ENCODE data around the gene RUNX3. TPM values are rescaled to one million over a fixed set of nuclear protein-coding genes. Genes with fewer than 3 reads are reported as not detected.

Gene RUNX3
- total and polyA plus RNA-seq, 9 donors, result 0.23 to 1.9 (median 0.83) TPM

DNA sequence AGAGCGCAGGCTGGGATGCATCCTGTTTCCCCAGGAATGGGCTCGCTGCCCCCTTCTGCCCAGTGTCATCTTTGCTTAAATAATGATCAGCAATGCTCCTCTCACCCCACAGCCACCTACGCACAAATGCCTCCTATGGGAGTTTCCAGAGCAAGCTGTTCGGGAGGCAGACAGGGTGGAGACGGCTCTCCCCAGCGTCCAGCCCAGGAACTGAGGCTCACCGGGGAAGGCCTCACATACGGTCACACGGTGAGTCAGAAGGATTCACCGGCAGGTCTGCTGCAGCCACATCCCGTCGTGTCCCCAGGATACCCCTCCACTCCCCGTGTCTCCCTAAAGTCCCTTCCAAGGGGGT lies 40.3 kb upstream of the RUNX3 start:
- intact Hi-C loops (cut with DNase I), result no loop called here
- H3K36me3 ChIP-seq, result no peaks in the 10 kb centered on the region
- H3K4me3 ChIP-seq, result no peak overlapping the region
- H3K27ac ChIP-seq, result no peak overlapping the region
- 14 to 24% (median 16%) methylated on average over 12 to 13 of the region's 13 CpGs for WGBS, 3 donors
- H3K4me1 ChIP-seq (ENCODE audit: insufficient read depth), result no peaks in the 10 kb centered on the region
- no peaks in the 10 kb centered on the region for H3K27me3 ChIP-seq
- no peaks in the 10 kb centered on the region for H3K9me3 ChIP-seq
- TF ChIP-seq, protein P1, sequence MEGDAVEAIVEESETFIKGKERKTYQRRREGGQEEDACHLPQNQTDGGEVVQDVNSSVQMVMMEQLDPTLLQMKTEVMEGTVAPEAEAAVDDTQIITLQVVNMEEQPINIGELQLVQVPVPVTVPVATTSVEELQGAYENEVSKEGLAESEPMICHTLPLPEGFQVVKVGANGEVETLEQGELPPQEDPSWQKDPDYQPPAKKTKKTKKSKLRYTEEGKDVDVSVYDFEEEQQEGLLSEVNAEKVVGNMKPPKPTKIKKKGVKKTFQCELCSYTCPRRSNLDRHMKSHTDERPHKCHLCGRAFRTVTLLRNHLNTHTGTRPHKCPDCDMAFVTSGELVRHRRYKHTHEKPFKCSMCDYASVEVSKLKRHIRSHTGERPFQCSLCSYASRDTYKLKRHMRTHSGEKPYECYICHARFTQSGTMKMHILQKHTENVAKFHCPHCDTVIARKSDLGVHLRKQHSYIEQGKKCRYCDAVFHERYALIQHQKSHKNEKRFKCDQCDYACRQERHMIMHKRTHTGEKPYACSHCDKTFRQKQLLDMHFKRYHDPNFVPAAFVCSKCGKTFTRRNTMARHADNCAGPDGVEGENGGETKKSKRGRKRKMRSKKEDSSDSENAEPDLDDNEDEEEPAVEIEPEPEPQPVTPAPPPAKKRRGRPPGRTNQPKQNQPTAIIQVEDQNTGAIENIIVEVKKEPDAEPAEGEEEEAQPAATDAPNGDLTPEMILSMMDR (IDR thresholded peaks at IDR 0.05), result no peak
- DNase-seq, result no peak

DNA sequence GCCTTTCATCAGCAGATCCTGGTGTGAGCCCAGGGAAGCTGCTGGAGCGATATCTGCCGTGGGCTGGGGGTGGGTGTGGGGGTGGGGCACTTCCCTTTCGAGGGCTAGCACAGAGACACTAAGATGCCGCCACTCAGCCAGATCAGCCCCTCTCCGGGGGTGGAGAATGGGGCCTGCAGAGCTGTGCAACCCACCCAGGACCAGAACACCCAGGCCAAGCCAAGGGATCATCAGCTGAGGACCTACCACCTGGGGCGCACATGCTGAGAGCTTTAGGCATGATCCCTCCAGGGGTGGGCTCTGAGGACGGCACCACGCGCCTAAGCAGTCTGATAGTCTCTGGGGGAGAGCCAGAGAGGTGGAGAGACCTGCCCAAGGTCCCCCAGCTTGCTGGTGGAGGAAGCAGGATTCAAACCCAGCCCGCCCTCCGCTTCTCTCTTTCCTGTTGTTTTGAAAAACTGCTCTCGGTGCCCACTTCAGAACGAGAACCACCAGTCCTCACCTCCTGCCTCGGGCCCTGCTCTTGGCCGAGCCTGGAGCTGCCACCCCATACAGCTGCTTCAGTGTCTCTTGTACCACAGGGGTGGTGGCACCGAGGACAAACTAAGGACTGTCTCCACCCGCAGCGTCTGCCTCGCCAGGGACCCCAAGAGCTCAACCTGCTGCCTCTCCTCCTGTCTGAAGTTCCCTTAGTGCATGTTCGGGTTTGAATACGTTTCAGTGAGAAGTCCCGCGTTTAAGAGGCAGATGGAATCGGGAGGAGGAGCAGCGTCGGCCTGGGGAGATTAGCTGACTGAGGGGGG lies 39.7 kb upstream of the RUNX3 start:
- WGBS, 3 donors, result 35 to 55% (median 41%) methylated on average over 24 to 26 of the region's 26 CpGs
- no peaks in the 10 kb centered on the region for H3K36me3 ChIP-seq
- H3K27ac ChIP-seq, result no peak overlapping the region
- TF ChIP-seq EP300 (IDR thresholded peaks at IDR 0.05) (no peak), POLR2A (IDR thresholded peaks at IDR 0.05) (no peak)
- TF ChIP-seq, protein P1 (IDR thresholded peaks at IDR 0.05), result no peak
- no peaks in the 10 kb centered on the region for H3K4me1 ChIP-seq (ENCODE audit: insufficient read depth)
- no peak overlapping the region for H3K4me3 ChIP-seq
- H3K9me3 ChIP-seq, result no peaks in the 10 kb centered on the region
- H3K27me3 ChIP-seq, result no peaks in the 10 kb centered on the region
- no peak for DNase-seq
- intact Hi-C loops (cut with DNase I), result no loop called here

DNA sequence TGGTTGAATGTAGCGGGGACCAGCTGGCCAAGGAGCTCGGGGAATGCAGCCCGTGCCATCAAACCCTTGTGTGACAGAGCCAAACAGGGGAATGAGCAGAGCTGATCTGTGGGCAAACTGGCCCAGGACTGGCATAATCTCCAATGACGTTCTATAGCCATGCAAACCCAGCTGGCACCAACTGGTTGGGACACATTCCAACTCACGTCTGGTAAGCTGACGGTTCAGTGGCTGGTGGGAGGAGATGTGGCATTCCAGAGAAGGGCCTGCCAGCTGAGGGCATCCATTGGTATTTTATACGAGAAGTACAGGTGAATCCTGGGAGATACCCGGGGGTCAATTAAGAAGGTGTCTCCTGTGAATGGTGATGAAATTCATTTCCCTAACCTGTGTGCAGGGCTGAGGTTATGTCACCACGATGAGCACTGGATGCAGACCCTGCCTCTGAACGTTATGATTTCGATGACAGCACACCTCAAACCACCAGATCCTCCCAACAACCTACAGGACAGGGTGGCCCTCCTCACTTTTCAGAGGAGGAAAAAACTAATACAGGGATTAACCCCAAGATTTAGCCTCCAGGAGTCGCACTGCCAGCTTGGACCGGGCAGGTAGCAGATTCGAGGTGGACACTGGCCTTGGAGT lies 39.0 kb upstream of the RUNX3 start:
- DNase-seq, result no peak
- Histone ChIP-seq H3K27me3 (no peaks in the 10 kb centered on the region), H3K4me1 (ENCODE audit: insufficient read depth) (no peaks in the 10 kb centered on the region), H3K4me3 (no peak overlapping the region), H3K36me3 (no peaks in the 10 kb centered on the region), H3K9me3 (no peaks in the 10 kb centered on the region), H3K27ac (no peak overlapping the region)
- 65 to 73% (median 65%) methylated on average over 14 of the region's 14 CpGs for WGBS, 3 donors
- TF ChIP-seq, protein P1 (IDR thresholded peaks at IDR 0.05), result no peak
- TF ChIP-seq POLR2A (IDR thresholded peaks at IDR 0.05) (no peak), EP300 (IDR thresholded peaks at IDR 0.05) (no peak)
- intact Hi-C loops (cut with DNase I), result no loop called here

DNA sequence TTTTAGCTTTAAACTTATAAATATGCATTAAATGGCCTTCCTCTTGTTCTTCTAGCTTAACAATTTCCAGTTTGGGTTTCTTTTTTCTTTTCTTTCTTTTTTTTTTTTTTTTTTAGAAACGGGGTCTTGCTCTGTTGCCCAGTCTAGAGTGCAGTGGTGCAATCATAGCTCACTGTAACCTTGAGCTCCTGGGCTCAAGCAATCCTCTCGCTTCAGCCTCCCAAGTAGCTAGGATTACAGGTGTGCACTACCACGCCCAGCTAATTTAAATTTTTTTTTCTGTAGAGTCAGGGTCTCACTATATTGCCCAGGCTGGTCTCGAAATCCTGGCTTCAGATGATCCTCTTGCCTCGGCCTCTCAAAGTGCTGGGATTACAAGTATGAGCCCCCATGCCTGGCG lies 37.9 kb upstream of the RUNX3 start:
- no peak overlapping the region for H3K4me3 ChIP-seq
- H3K4me1 ChIP-seq (ENCODE audit: insufficient read depth), result no peaks in the 10 kb centered on the region
- intact Hi-C loops (cut with DNase I), result no loop called here
- H3K27ac ChIP-seq, result no peak overlapping the region
- no peaks in the 10 kb centered on the region for H3K27me3 ChIP-seq
- WGBS, 3 donors, result 70 to 79% (median 73%) methylated on average over 6 of the region's 6 CpGs
- H3K36me3 ChIP-seq, result no peaks in the 10 kb centered on the region
- no peaks in the 10 kb centered on the region for H3K9me3 ChIP-seq
- DNase-seq, result no peak
- TF ChIP-seq, protein P1 (IDR thresholded peaks at IDR 0.05), result no peak
